GM19238 (cell line): ENCODE measurements around the gene ZNF10.
A peak's percentile ranks its signal among the peaks of the same experiment; 100 is the strongest.

Experiments used
- DNase-seq: peaks from one replicate; pipeline ENCODE4 v3.0.0; 2011; ENCODE audit warnings: low spot score; ENCODE audit not compliant: insufficient read length

Gene ZNF10

GRCh38 chr12:133130038-133130807, at the start of gene ZNF10, which contains the start of gene ZNF891:
Gene ZNF10 (plus strand): TSS chr12:133130627. CDS start chr12:133144493, 13,866 bp downstream.
Gene ZNF891 (minus strand): TSS chr12:133130274. CDS start chr12:133121918, 8,356 bp downstream.
- peak; percentile 55 for DNase-seq

DNA sequence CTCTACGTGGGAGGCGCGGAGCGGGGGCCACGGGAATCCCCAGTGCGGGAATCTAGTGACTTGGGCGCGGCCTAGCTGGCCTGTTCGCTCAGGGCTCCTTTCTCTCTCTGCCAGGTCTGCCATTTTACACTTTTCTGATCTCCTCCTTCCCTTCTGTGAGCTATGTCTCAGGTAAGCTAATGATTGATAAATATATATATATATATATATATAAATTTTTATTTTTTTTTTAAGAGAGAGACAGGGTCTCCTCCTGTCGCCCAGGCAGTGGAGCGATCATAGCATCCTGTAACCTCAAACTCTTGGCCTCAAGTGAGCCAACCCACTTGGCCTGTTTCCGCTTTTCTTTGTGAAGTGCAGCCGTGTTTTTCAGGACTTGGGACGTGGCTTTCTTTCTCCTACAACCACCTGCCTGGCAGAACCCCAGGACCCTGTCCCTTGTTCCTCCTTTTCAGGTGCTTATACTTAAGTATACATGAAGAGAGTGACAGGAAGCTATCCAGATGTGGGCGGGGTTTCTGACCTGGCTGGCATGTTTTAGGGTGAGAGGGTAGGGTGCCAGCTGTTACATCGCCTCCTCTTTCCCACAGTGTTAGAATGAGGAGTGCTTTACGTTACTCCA, 49.2 kb upstream of the ZNF10 start:
- no peak for DNase-seq

GRCh38 chr12:133083345-133083744, 47.1 kb upstream of the ZNF10 start:
- no peak for DNase-seq

DNA sequence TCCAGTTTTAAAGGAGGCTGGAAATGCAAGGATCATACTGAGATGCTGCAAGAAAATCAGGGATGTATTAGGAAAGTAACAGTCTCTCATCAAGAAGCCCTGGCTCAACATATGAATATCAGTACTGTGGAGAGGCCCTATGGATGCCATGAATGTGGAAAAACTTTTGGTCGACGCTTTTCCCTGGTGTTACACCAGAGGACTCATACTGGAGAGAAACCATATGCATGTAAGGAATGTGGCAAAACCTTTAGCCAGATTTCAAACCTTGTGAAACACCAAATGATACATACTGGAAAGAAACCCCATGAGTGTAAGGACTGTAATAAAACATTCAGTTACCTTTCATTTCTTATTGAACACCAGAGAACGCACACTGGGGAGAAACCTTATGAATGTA, 24.8 kb upstream of the ZNF10 start:
- DNase-seq: no peak

- DNase-seq: no peak
These were observed 24.2 kb upstream of the ZNF10 start for GRCh38 chr12:133106253-133106652.

- no peak for DNase-seq
These were observed 23.3 kb upstream of the ZNF10 start for GRCh38 chr12:133107121-133107520.

DNA sequence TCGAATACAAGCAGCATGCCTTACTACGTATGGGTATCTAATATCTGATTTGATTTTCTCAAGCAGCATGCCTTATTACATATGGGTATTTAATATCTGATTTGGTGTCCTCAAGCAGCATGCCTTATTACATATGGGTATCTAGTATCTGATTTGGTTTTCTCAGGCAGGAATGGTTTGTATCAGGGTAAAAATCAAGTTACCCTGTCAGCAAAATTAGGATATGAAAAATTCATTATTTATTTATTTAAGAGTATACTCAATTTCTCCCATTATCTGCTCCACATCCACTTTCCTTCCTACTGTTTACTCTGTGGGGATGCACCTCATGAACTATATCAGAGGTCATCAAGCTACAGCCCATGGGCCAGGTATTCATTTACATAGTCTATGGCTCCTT, 22.3 kb upstream of the ZNF10 start:
- no peak for DNase-seq

- DNase-seq: no peak
These were observed 9.8 kb upstream of the ZNF10 start for GRCh38 chr12:133120385-133121191.

DNA sequence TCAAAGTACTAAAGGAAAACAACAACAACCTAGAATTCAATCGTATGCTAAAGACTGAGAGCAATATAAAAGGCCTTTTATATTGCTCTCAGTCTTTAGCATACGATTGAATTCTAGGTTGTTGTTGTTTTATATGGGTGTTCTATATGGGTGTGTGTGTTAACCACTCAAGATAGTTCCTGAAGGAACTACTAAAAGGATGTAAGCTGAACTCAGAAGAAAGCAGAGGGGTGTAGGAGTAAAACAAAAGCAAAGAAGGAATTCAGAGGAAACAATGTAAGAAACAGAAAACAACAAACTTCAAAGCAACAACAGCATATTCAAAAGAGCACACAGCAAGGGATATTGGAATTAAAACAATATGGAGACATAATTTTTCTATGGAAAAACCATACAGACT, 5.8 kb upstream of the ZNF10 start:
- DNase-seq: no peak

- DNase-seq: no peak
These were observed 924 bp upstream of the ZNF10 start for GRCh38 chr12:133129368-133130037.

DNA sequence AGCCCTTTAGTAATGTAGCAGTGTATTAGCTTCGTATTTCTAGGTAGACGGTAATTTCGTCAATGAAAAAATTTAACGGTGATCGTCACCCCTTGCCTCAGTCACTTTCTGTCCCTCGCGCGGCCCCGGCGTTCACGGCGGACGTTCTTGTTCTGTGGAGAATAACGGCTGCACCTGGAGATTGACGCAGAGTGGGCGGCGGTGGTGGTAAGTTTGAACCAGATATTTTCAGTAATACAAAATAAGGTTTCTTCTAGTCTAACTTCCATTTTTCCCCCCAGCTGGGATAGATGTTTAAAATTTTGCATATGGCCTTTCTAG, 341 bp downstream of the ZNF10 start:
- no peak for DNase-seq

GRCh38 chr12:133135747-133136146, 5.3 kb downstream of the ZNF10 start:
- no peak for DNase-seq

DNA sequence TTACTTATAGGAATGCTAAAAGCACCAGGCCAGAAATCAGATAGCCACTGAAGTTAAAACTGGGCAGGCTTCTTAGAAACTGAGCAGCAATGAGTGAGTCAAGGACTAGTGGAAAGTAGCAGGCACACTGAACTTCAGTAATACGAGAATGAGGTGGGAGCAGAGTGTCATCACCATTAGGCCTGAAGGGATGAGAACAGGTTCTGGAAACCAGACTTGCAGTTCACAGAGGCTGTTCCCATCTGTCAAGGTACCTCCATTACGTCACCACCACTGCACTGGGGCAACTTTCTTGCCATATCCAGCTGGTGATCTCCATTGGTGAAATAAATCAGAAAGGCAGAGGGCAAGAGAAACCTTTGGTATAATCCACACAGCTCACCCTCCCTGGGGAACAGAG, 15.6 kb downstream of the ZNF10 start:
- DNase-seq: no peak

DNA sequence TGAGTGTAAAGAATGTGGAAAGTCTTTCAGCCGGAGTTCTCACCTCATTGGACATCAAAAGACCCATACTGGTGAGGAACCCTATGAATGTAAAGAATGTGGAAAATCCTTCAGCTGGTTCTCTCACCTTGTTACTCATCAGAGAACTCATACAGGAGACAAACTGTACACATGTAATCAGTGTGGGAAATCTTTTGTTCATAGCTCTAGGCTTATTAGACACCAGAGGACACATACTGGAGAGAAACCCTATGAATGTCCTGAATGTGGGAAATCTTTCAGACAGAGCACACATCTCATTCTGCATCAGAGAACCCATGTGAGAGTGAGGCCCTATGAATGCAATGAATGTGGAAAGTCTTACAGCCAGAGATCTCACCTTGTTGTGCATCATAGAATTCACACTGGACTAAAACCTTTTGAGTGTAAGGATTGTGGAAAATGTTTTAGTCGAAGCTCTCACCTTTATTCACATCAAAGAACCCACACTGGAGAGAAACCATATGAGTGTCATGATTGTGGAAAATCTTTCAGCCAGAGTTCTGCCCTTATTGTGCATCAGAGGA, 25.8 kb downstream of the ZNF10 start:
- DNase-seq: no peak

DNA sequence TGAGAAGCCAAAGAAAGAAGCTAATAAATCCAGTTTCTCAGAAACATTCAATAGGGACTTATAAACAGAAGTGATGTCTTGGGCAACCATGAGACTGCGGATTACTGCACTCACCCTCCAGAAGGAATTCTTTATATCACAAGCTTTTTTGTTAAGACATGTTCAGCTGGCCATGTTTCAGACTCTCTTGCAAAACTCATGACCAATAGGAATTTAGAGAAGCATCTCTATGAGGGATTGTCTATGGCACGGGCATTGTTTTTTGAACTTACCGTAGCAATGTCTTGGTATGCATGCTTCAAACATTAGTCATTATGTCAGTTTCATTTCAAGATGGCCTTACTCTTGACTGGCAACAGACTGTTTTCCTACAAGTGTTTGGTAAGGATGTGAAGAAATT, 35.3 kb downstream of the ZNF10 start:
- no peak for DNase-seq

- no peak for DNase-seq
These were observed 42.1 kb downstream of the ZNF10 start for GRCh38 chr12:133172491-133172890.

DNA sequence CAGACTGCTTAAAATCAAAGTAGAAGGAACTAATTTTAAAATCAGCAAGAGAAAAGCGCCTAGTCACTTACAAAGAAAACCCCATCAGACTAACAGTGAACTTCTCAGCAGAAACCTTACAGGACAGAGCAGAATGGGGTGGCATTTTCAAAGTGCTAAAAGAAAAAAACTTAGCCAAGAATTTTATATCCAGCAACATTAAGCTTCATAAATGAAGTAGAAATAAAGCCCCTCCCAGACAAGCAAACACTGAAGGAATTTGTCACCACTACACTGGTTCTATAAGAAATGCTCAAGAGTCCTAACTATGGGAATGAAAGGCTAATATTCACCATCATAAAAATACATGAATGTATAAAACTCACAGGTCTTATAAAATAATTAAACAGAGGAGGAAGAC, 44.5 kb downstream of the ZNF10 start:
- DNase-seq: no peak

- no peak for DNase-seq
These were observed 50.2 kb downstream of the ZNF10 start for GRCh38 chr12:133180669-133181068.

DNA sequence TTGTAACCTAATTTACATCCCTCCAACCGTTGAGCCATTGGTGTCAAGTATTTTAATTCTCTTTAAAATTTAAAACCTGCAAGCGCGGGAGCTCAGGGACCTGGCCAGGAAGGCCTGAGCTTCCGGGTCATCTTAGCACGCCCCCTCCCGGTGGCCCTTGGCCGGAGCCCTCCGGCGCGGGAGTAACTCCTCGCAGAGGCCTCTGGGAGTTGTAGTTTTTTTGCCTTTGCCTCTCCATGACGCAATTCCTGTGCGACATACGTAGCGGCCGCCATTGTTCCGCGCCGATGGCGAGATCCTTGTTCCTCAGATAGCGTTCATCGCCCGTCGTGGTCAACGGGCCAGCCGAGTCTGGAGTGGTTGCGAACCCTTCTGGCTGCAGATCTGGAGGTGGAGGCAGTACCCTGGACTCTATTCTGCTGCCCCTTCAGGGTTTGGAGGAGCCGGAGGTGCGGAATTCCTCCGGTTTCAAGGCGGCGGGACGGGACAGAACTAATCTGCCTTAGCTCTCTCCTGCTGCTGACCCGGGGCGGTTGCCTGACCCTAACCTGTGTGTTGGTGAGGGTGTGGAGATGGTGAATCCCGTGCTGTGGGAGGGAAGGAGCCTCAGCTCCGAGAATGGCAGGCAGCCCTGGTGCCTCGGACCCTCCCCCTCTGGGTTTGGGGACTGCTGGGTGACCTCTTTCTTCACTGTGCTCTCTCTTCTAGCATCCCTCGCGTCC, 51.0 kb downstream of the ZNF10 start, which contains the start of gene ZNF268:
Gene ZNF268 (plus strand): TSS at position 258 of the 722 bp plus-strand sequence. CDS start 503 bp downstream, outside the sequence.
- DNase-seq: peak; percentile 93

DNA sequence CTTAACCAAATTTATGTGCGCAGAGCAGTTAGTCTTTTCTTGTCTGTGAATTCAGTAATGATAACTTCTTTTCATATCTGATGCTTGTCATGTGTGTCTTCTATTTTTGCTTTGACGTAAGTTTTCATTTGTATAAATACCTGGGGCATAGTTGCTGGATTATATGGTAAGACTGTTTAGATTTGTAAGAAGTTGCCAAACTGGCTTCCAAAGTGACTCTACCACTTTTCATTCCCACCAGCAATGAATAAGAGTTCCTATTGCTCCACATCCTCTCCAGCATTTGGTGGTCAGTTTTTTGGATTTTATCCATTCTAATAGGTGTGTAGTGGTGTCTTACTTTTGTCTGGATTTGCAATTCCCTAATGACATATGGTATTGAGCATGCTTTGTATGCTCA, 59.7 kb downstream of the ZNF10 start:
- DNase-seq: no peak

GRCh38 chr12:133192847-133193246, 62.4 kb downstream of the ZNF10 start:
- DNase-seq: no peak
